IMR-90 (cell line): ENCODE data around the gene OPRM1. TPM values are rescaled to one million over a fixed set of nuclear protein-coding genes. Genes with fewer than 3 reads are reported as not detected.

Experiments used
- ATAC-seq: fragments of 200-7000 bp; cut with Tn5 transposase; 2 replicates; pipeline ENCODE4 v1.9.1; 2020; ENCODE audit warnings: low read depth, mild to moderate bottlenecking, moderate library complexity
- BruUV-seq: library from RNA; stranded (reverse); fragments of 400-500 nt; replicated peaks from 2 replicates; lab custom pipeline; 2021; lab: Mats Ljungman, UMichigan
- CTCF ChIA-PET: fragments of 300-600 bp; formaldehyde crosslinking; extraction: SDS; loops from one replicate; lab custom pipeline; 2021; ENCODE audit warnings: antibody characterized with exemption; lab: Yijun Ruan, JAX
- POLR2A ChIA-PET: fragments of 300-600 bp; sonication (Branson Sonifier 250); formaldehyde crosslinking; loops from one replicate; lab custom pipeline; 2022; ENCODE audit warnings: antibody characterized with exemption; ENCODE audit not compliant: unreplicated experiment; lab: Charles Lee
- DNase-seq: peaks from one replicate; pipeline ENCODE4 v3.0.0; 2013
- H2AFZ ChIP-seq: replicated peaks from 2 replicates; pipeline ENCODE3; 2013; ENCODE audit warnings: low read length, mild to moderate bottlenecking; ENCODE audit not compliant: poor library complexity
- H2AK5ac ChIP-seq: 2 replicates; pipeline ENCODE4 v1.6.1; 2013; ENCODE audit warnings: low read depth, low read length, inconsistent platforms
- H2AK9ac ChIP-seq: replicated peaks from 2 replicates; pipeline ENCODE3; 2013; ENCODE audit warnings: mild to moderate bottlenecking, low read depth, low read length, moderate library complexity; ENCODE audit not compliant: poor library complexity
- H2BK120ac ChIP-seq: 2 replicates; pipeline ENCODE4 v1.6.1; 2013; ENCODE audit warnings: low read depth, low read length, inconsistent platforms
- H2BK15ac ChIP-seq: 3 replicates; pipeline ENCODE4 v1.6.1; 2013; ENCODE audit warnings: low read depth, low read length, inconsistent platforms
- H2BK20ac ChIP-seq: 2 replicates; pipeline ENCODE4 v1.6.1; 2013; ENCODE audit warnings: low read depth, mild to moderate bottlenecking, inconsistent platforms, low read length, moderate library complexity
- H2BK5ac ChIP-seq: 2 replicates; pipeline ENCODE4 v1.6.1; 2013; ENCODE audit warnings: mild to moderate bottlenecking, low read depth, low read length, inconsistent platforms; ENCODE audit not compliant: poor library complexity, severe bottlenecking
- H3K14ac ChIP-seq: replicated peaks from 2 replicates; pipeline ENCODE4 v1.6.1; 2013; ENCODE audit warnings: low read depth, low read length, inconsistent platforms
- H3K18ac ChIP-seq: 2 replicates; pipeline ENCODE4 v1.6.1; 2013; ENCODE audit warnings: low read depth, low read length, control low read depth
- H3K23ac ChIP-seq: 2 replicates; pipeline ENCODE4 v1.6.1; 2013; ENCODE audit warnings: low read depth, low read length, inconsistent platforms
- H3K27ac ChIP-seq: 2 replicates; pipeline ENCODE4 v1.5.1; 2013; ENCODE audit warnings: mild to moderate bottlenecking, control low read depth, low read length; ENCODE audit not compliant: insufficient read depth
- H3K27me3 ChIP-seq: 2 replicates; pipeline ENCODE4 v1.6.1; 2013; ENCODE audit warnings: low read length; ENCODE audit not compliant: control insufficient read depth, insufficient read depth
- H3K36me3 ChIP-seq: 2 replicates; pipeline ENCODE4 v1.6.1; 2013; ENCODE audit warnings: low read length, mixed read lengths; ENCODE audit not compliant: control insufficient read depth, insufficient read depth
- H3K4ac ChIP-seq: 2 replicates; pipeline ENCODE4 v1.6.1; 2013; ENCODE audit warnings: low read depth, low read length, inconsistent platforms
- H3K4me1 ChIP-seq: 2 replicates; pipeline ENCODE4 v1.6.1; 2013; ENCODE audit warnings: low read length, mixed read lengths; ENCODE audit not compliant: control insufficient read depth, insufficient read depth
- H3K4me2 ChIP-seq: 2 replicates; pipeline ENCODE4 v1.6.1; 2013; ENCODE audit warnings: low read depth, mild to moderate bottlenecking, control low read depth, low read length, moderate library complexity
- H3K4me3 ChIP-seq: 2 replicates; pipeline ENCODE4 v1.5.1; 2013; ENCODE audit warnings: low read depth, mild to moderate bottlenecking, control low read depth, low read length, moderate library complexity; ENCODE audit not compliant: insufficient read depth
- H3K56ac ChIP-seq: 2 replicates; pipeline ENCODE4 v1.6.1; 2013; ENCODE audit warnings: low read length, inconsistent platforms; ENCODE audit not compliant: insufficient read depth; ENCODE audit errors: extremely low read depth
- H3K79me1 ChIP-seq, 2 experiments: 2 replicates each; pipeline ENCODE4 v1.6.1; 2013; ENCODE audit warnings: low read length in 2 of 2, inconsistent platforms in 1 of 2, low read depth in 1 of 2
- H3K9ac ChIP-seq: 2 replicates; pipeline ENCODE4 v1.6.1; 2013; ENCODE audit warnings: low read depth, low read length, control low read depth
- H3K9me1 ChIP-seq: 2 replicates; pipeline ENCODE4 v1.6.1; 2013; ENCODE audit warnings: low read length, inconsistent platforms; ENCODE audit not compliant: insufficient read depth
- H3K9me3 ChIP-seq: 2 replicates; pipeline ENCODE4 v1.6.1; 2013; ENCODE audit warnings: low read length; ENCODE audit not compliant: control insufficient read depth, insufficient read depth
- H4K20me1 ChIP-seq: 2 replicates; pipeline ENCODE4 v1.6.1; 2013; ENCODE audit warnings: low read length, inconsistent platforms; ENCODE audit not compliant: insufficient read depth
- H4K5ac ChIP-seq: 2 replicates; pipeline ENCODE4 v1.6.1; 2013; ENCODE audit warnings: mild to moderate bottlenecking, low read depth, low read length, control low read depth
- H4K8ac ChIP-seq, 2 experiments: 2 replicates each; pipeline ENCODE4 v1.6.1; 2013; ENCODE audit warnings: low read depth in 2 of 2, low read length in 2 of 2, control low read depth in 1 of 2, inconsistent platforms in 1 of 2
- H4K91ac ChIP-seq: 2 replicates; pipeline ENCODE4 v1.6.1; 2013; ENCODE audit warnings: low read depth, low read length, inconsistent platforms; ENCODE audit not compliant: insufficient read depth
- CEBPB ChIP-seq: IDR thresholded peaks from 2 replicates; pipeline ENCODE4 v1.6.1; 2012; ENCODE audit warnings: low read depth, low read length, improper control_type of control experiment
- CHD1 ChIP-seq: IDR thresholded peaks from 2 replicates; pipeline ENCODE4 v1.6.1; 2012; ENCODE audit warnings: low read depth, low read length, improper control_type of control experiment
- MAZ ChIP-seq: IDR thresholded peaks from 2 replicates; pipeline ENCODE4 v1.6.1; 2012; ENCODE audit warnings: low read depth, mild to moderate bottlenecking, low read length, improper control_type of control experiment, moderate library complexity, borderline replicate concordance
- RAD21 ChIP-seq: IDR thresholded peaks from 2 replicates; pipeline ENCODE4 v1.6.1; 2012; ENCODE audit warnings: low read length, improper control_type of control experiment
- WGBS, 2 experiments: methylation state at CpG; one replicate each; pipeline versions ENCODE4 v1.1.5 to v1.1.7; 2013; ENCODE audit warnings: missing lambda C conversion rate in 2 of 2; ENCODE audit not compliant: insufficient read length in 1 of 2; ENCODE audit errors: extremely low coverage in 2 of 2; 5-methylcytosine and 5-hydroxymethylcytosine counted together
- dilution Hi-C: fragments of 300-500 bp; cut with HindIII; formaldehyde crosslinking; loops from one replicate; pipeline ENCODE4 v1.14.3; 2018; ENCODE audit warnings: low sequenced_read_pairs; ENCODE audit not compliant: unreplicated experiment
- in situ Hi-C: fragments of 300-500 bp; cut with MboI; formaldehyde crosslinking; loops from 3 replicates; pipeline ENCODE4 v1.14.3; 2019; ENCODE audit warnings: low sequenced_read_pairs, inconsistent platforms, mixed read lengths
- intact Hi-C: fragments of 100-400 bp; cut with micrococcal nuclease; formaldehyde crosslinking; loops from 2 replicates; pipeline ENCODE4 v1.10.0; 2022
- polyA plus RNA-seq, 3 experiments: library from polyadenylated mRNA; depleted of rRNA; stranded (reverse); fragments of >200 nt; gene quantifications; 2 replicates each; pipeline ENCODE4 v1.2.3, GENCODE V29; 2012; ENCODE audit warnings: low replicate concordance in 1 of 3
- total RNA-seq: library from RNA; depleted of rRNA; stranded (reverse); fragments of >200 nt; gene quantifications from 2 replicates; pipeline ENCODE4 v1.2.3, GENCODE V29; 2012

Gene OPRM1
- total and polyA plus RNA-seq, 2 of the 4 experiments (the other 2 are of a cell fraction), result not detected

GRCh38 chr6:153989989-153990388 lies 49.1 kb upstream of the OPRM1 start:
- no peak overlapping the region for H2BK20ac ChIP-seq
- no peak for DNase-seq
- H3K27ac ChIP-seq, result no peak overlapping the region
- no peak overlapping the region for H3K4me2 ChIP-seq
- no peak overlapping the region for H3K23ac ChIP-seq
- no peak overlapping the region for H3K56ac ChIP-seq
- no peaks in the 10 kb centered on the region for H3K4me1 ChIP-seq
- no peaks in the 10 kb centered on the region for H3K27me3 ChIP-seq
- H3K9me3 ChIP-seq, result peaks cover 5% of the 10 kb centered on the region; the same call in 1 of the 2 replicates
- TF ChIP-seq RAD21 (no peak), MAZ (no peak), CEBPB (0 out of 2 replicates have a peak, but pooled peaks have one; percentile 1), CHD1 (no peak)
- H3K79me1 ChIP-seq, result no peaks in the 10 kb centered on the region
- ChIA-PET POLR2A (no interaction called here), CTCF (no interaction called here)
- H2BK120ac ChIP-seq, result no peak overlapping the region
- no peaks in the 10 kb centered on the region for H4K20me1 ChIP-seq
- H3K4me3 ChIP-seq, result no peak overlapping the region
- H3K14ac ChIP-seq, result no peak overlapping the region
- no peak overlapping the region for H3K4ac ChIP-seq
- no peak overlapping the region for H2AK5ac ChIP-seq
- in situ Hi-C loops, result no loop called here
- no peak overlapping the region for H2BK5ac ChIP-seq
- no peak overlapping the region for H4K5ac ChIP-seq
- no peaks in the 10 kb centered on the region for H3K9me1 ChIP-seq
- H3K18ac ChIP-seq, result no peak overlapping the region
- no peak for ATAC-seq
- H3K36me3 ChIP-seq, result no peaks in the 10 kb centered on the region
- H2BK15ac ChIP-seq, result no peak overlapping the region
- no peak overlapping the region for H2AFZ ChIP-seq
- H2AK9ac ChIP-seq, result no peak overlapping the region
- no peak overlapping the region for H3K9ac ChIP-seq
- no TSS peak for BruUV-seq
- no CpG with 5 or more reads among the region's 1 CpG for WGBS, 2 experiments
- H4K91ac ChIP-seq, result no peak overlapping the region
- dilution Hi-C loops, result no loop called here
- intact Hi-C loops, result no loop called here
- H4K8ac ChIP-seq, result no peak overlapping the region
